OCI-LY7 (cell line): Measurements from ENCODE around the gene NDUFV1. TPM values are rescaled to one million over a fixed set of nuclear protein-coding genes. Genes with fewer than 3 reads are reported as not detected.

Experiments
- BruUV-seq: library from RNA; stranded (reverse); fragments of 400-500 nt; replicated peaks from 2 replicates; lab custom pipeline; 2021; lab: Mats Ljungman, UMichigan
- CTCF ChIA-PET: fragments of 300-600 bp; sonication (Branson Sonifier 250); formaldehyde crosslinking; loops from one replicate; lab custom pipeline; 2022; ENCODE audit warnings: antibody characterized with exemption; ENCODE audit not compliant: unreplicated experiment; lab: Charles Lee
- POLR2A ChIA-PET: fragments of 300-600 bp; sonication (Branson Sonifier 250); formaldehyde crosslinking; loops from one replicate; lab custom pipeline; 2022; ENCODE audit warnings: antibody characterized with exemption; lab: Charles Lee
- DNase-seq: peaks from one replicate; pipeline ENCODE4 v3.0.0-alpha.2; 2015; ENCODE audit warnings: low spot score
- H2AFZ ChIP-seq: fragments of 200-600 bp; sonication (generic), shearing (Covaris generic); 2 replicates; pipeline ENCODE4 v1.6.1; 2014; ENCODE audit warnings: mild to moderate bottlenecking, antibody characterized with exemption, low read length, moderate library complexity
- H3K27ac ChIP-seq: fragments of 200-600 bp; sonication (generic); 2 replicates; pipeline ENCODE4 v1.5.1; 2014; ENCODE audit warnings: mixed run types, low read depth, mild to moderate bottlenecking, moderate library complexity, low read length, inconsistent platforms; ENCODE audit not compliant: poor library complexity, severe bottlenecking
- H3K36me3 ChIP-seq: fragments of 200-600 bp; sonication (generic); 2 replicates; pipeline ENCODE4 v1.6.1; 2014; ENCODE audit warnings: mild to moderate bottlenecking, antibody characterized with exemption, low read length, moderate library complexity, mixed read lengths; ENCODE audit not compliant: insufficient read depth
- H3K4me1 ChIP-seq: fragments of 200-600 bp; sonication (generic); 2 replicates; pipeline ENCODE4 v1.5.1; 2014; ENCODE audit warnings: mild to moderate bottlenecking, low read length; ENCODE audit not compliant: insufficient read depth, poor library complexity, severe bottlenecking
- H3K4me2 ChIP-seq: fragments of 200-600 bp; sonication (generic); 2 replicates; pipeline ENCODE4 v1.6.1; 2014; ENCODE audit warnings: mild to moderate bottlenecking, low read length
- H3K4me3 ChIP-seq: fragments of 200-600 bp; sonication (generic); 2 replicates; pipeline ENCODE4 v1.5.1; 2014; ENCODE audit warnings: mild to moderate bottlenecking, low read depth, low read length; ENCODE audit not compliant: poor library complexity, severe bottlenecking
- H3K79me2 ChIP-seq: fragments of 200-600 bp; sonication (generic); 2 replicates; pipeline ENCODE4 v1.6.1; 2016; ENCODE audit warnings: low read depth, mild to moderate bottlenecking, low read length, moderate library complexity, mixed read lengths; ENCODE audit not compliant: insufficient read depth
- H3K9me2 ChIP-seq: fragments of 200-600 bp; sonication (generic); 2 replicates; pipeline ENCODE4 v1.6.1; 2016; ENCODE audit warnings: mild to moderate bottlenecking, low read length, mixed read lengths; ENCODE audit not compliant: insufficient read depth
- H3K9me3 ChIP-seq: fragments of 200-600 bp; sonication (generic); 2 replicates; pipeline ENCODE4 v1.6.1; 2014; ENCODE audit warnings: mild to moderate bottlenecking, mixed run types, low read length, mixed read lengths
- H4K20me1 ChIP-seq: fragments of 200-600 bp; sonication (generic); 2 replicates; pipeline ENCODE4 v1.6.1; 2014; ENCODE audit warnings: mild to moderate bottlenecking, antibody characterized with exemption, low read length, moderate library complexity, mixed read lengths; ENCODE audit not compliant: insufficient read depth
- EZH2phosphoT487 ChIP-seq: fragments of 200-600 bp; sonication (generic); IDR thresholded peaks from 2 replicates; pipeline ENCODE4 v1.6.1; 2018; ENCODE audit warnings: low read depth, borderline replicate concordance, mild to moderate bottlenecking, mixed run types, antibody characterized with exemption, low read length, moderate library complexity, mixed read lengths
- intact Hi-C: fragments of 100-400 bp; cut with micrococcal nuclease; formaldehyde crosslinking; loops from one replicate; pipeline ENCODE4 v1.10.0; 2022; ENCODE audit not compliant: unreplicated experiment
- total RNA-seq, 2 experiments: library from RNA; depleted of rRNA in 1 of 2; stranded (reverse); fragments of >200 nt in 1 of 2; shearing (Covaris generic) in 1 of 2; gene quantifications; 2 replicates each; pipeline ENCODE4 v1.2.3, GENCODE V29; 2014 to 2022
- TF ChIP-seq, protein P1 (sequence below): fragments of 200-600 bp; sonication (generic); conservative IDR thresholded peaks from 2 replicates; pipeline ENCODE4 v1.5.1; 2014; ENCODE audit warnings: mild to moderate bottlenecking, antibody characterized with exemption, low read length, moderate library complexity, mixed read lengths

The NDUFV1 gene
- total RNA-seq, 2 experiments from 2014 or later = 283 to 335 TPM

DNA sequence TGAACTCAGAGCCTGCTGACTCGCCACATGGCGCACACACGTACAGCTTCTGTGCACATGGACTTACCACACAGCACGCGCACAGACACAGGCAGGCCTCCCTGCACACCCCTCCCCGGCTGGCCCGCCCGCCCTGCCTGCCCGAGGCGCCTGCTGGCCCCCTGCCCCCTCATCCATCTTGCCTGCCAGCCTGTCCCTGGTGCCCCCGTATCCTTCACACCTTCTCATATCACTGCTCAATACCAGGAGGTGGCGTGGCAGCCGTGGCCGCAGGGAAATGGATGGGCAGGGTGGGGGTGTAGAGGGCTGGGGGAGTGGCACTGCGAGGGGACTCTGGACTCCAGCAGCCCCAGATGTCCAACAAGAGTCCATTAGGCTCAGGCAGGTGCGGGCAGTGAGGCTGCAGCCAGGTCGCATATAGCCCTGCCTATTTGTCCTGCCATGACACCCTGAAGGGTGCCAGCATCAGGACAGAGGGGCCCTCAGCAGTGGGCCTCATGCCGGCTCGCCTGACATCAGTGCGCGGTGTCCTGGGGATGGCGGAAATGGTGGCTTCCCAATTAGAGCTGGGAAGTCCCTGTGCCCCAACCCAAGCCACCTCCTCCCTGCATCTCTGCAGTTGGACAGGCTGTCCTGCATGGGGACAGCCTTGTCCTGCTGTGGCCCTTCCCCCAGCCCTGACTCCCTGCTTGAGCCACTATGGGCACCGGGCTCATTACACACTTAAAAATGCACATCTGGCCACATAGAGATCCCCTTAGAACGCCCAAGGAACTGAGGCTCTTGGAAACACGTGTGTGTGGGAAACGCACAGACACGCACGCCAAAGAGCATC is 34.8 kb downstream of the NDUFV1 start:
- DNase-seq = no peak
- POLR2A ChIA-PET = no interaction called here
- Histone ChIP-seq H3K9me3 (no peaks in the 10 kb centered on the region), H3K36me3 (no peaks in the 10 kb centered on the region; the same call in 1 of the 2 replicates), H3K4me2 (no peak overlapping the region), H3K4me3 (no peak overlapping the region), H4K20me1 (no peaks in the 10 kb centered on the region; the same call in 1 of the 2 replicates), H3K4me1 (peaks cover 34% of the 10 kb centered on the region), H3K79me2 (no peaks in the 10 kb centered on the region), H2AFZ (no peak overlapping the region), H3K9me2 (no peaks in the 10 kb centered on the region), H3K27ac (no peak overlapping the region)
- intact Hi-C loops = loop anchor here (10.0 kb wide), 2 partner anchors 237 to 353 kb away; partner anchors contain the start of genes PPP1CA and TBC1D10C
- BruUV-seq = no TSS peak
- TF ChIP-seq EZH2phosphoT487 = no peak
- TF ChIP-seq, protein P1, sequence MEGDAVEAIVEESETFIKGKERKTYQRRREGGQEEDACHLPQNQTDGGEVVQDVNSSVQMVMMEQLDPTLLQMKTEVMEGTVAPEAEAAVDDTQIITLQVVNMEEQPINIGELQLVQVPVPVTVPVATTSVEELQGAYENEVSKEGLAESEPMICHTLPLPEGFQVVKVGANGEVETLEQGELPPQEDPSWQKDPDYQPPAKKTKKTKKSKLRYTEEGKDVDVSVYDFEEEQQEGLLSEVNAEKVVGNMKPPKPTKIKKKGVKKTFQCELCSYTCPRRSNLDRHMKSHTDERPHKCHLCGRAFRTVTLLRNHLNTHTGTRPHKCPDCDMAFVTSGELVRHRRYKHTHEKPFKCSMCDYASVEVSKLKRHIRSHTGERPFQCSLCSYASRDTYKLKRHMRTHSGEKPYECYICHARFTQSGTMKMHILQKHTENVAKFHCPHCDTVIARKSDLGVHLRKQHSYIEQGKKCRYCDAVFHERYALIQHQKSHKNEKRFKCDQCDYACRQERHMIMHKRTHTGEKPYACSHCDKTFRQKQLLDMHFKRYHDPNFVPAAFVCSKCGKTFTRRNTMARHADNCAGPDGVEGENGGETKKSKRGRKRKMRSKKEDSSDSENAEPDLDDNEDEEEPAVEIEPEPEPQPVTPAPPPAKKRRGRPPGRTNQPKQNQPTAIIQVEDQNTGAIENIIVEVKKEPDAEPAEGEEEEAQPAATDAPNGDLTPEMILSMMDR = no peak
- CTCF ChIA-PET = no interaction called here

DNA sequence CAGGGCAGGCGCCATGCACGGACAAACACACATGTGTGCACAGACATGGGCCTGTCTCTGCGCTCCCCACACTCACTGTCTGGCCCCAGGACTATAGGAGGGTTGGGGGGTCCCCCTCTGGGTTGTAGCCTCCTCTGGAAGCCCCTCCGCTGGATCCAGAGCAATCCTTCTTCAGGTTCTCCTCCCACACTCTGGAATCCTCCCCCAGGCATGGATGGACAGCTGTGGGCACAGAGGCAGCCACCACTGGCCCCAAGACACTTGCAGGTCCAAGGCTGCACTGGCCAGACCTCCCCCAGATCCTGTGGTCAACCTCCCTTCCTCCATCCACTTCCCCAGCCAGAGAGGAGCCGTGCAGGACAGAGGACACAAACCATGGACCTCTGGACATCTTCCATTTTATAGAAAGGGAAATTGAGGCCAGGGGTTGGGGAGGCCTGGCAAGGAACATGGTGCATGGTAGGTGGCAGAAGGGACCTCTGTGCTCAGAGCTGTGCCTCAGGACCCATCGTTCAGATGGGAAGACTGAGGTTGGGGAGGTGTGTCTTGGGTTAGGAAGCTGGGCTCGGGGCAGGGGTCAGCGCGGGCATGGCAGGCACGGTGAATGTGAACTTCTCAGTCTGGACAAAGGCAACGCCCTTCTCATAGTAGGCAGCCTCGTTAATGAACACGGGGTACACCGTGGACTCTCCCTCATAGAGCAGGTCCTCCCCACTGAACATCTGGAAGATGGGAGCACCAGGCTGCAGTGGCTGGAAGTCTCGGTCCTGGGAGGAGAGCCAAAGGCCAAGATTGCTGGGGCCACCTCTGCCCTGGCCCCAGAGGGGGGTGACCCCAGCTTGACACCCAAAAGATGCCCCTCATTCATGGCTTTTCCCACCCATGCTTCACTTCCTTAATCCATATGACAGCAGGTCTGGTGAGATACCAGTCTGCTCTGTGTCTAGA is 35.7 kb downstream of the NDUFV1 start:
- no peaks in the 10 kb centered on the region; the same call in 1 of the 2 replicates for H4K20me1 ChIP-seq
- no peaks in the 10 kb centered on the region for H3K79me2 ChIP-seq
- TF ChIP-seq EZH2phosphoT487 = no peak
- TF ChIP-seq, protein P1 = no peak
- ChIA-PET POLR2A (no interaction called here), CTCF (no interaction called here)
- H3K4me3 ChIP-seq = no peak overlapping the region
- no peak overlapping the region for H3K27ac ChIP-seq
- no peak overlapping the region for H3K4me2 ChIP-seq
- no peaks in the 10 kb centered on the region for H3K9me3 ChIP-seq
- intact Hi-C loops = loop anchor here (10.0 kb wide), 2 partner anchors 238 to 352 kb away; partner anchors contain the start of genes PPP1CA and TBC1D10C
- H3K36me3 ChIP-seq = no peaks in the 10 kb centered on the region; the same call in 1 of the 2 replicates
- BruUV-seq = no TSS peak
- no peaks in the 10 kb centered on the region for H3K9me2 ChIP-seq
- peaks cover 43% of the 10 kb centered on the region for H3K4me1 ChIP-seq
- H2AFZ ChIP-seq = no peak overlapping the region
- no peak for DNase-seq
